CD4-positive, CD25-positive, alpha-beta regulatory T cell (primary cell): ENCODE results near the gene TULP4. TPM values are rescaled to one million over a fixed set of nuclear protein-coding genes. Genes with fewer than 3 reads are reported as not detected.

Experiments
- ATAC-seq, 2 donors: fragments of 150-1000 bp; cut with Tn5 transposase; one replicate each; pipeline ENCODE4 v1.10.0; 2021; ENCODE audit warnings: low read depth in 2 of 2, moderate number of reproducible peaks in 2 of 2, moderate library complexity in 1 of 2
- DNase-seq, 3 donors: peaks; one replicate each; pipeline versions ENCODE4 v3.0.0 to v3.0.0-alpha.2; 2012 to 2022; ENCODE audit warnings: mixed read lengths in 1 of 3
- H3K27ac ChIP-seq: one replicate; pipeline ENCODE4 v1.7.0; 2013; ENCODE audit warnings: mild to moderate bottlenecking, low read length; ENCODE audit not compliant: insufficient read depth, poor library complexity, severe bottlenecking
- H3K27me3 ChIP-seq: one replicate; pipeline ENCODE4 v1.7.0; 2013; ENCODE audit warnings: low read length; ENCODE audit not compliant: control insufficient read depth, insufficient read depth
- H3K36me3 ChIP-seq: one replicate; pipeline ENCODE4 v1.7.0; 2013; ENCODE audit warnings: mild to moderate bottlenecking, low read length, moderate library complexity; ENCODE audit not compliant: control insufficient read depth, insufficient read depth
- H3K4me1 ChIP-seq: 2 replicates; pipeline ENCODE4 v1.7.0; 2013; ENCODE audit warnings: mild to moderate bottlenecking, low read length; ENCODE audit not compliant: insufficient read depth, control insufficient read depth, poor library complexity, severe bottlenecking
- H3K4me3 ChIP-seq: one replicate; pipeline ENCODE4 v1.7.0; 2013; ENCODE audit warnings: low read depth, mild to moderate bottlenecking, low read length, moderate library complexity
- H3K9me3 ChIP-seq, 2 experiments: 1 replicate in 1 of 2; 2 replicates in 1 of 2; pipeline ENCODE4 v1.7.0; 2013; ENCODE audit warnings: low read length in 2 of 2, mild to moderate bottlenecking in 1 of 2, moderate library complexity in 1 of 2; ENCODE audit not compliant: control insufficient read depth in 2 of 2
- H3K27ac Mint-ChIP-seq, 3 donors: one replicate each; pipeline ENCODE4 v1.8.0; 2020 to 2022; ENCODE audit warnings: mild to moderate bottlenecking in 3 of 3, mixed read lengths in 3 of 3, moderate library complexity in 2 of 3
- H3K27me3 Mint-ChIP-seq: one replicate; pipeline ENCODE4 v1.8.0; 2022; ENCODE audit warnings: mild to moderate bottlenecking, mixed read lengths
- H3K36me3 Mint-ChIP-seq: one replicate; pipeline ENCODE4 v1.8.0; 2020; ENCODE audit warnings: mixed read lengths
- H3K4me1 Mint-ChIP-seq, 4 donors: one replicate each; pipeline ENCODE4 v1.8.0; 2020 to 2022; ENCODE audit warnings: mixed read lengths in 4 of 4, mild to moderate bottlenecking in 1 of 4
- H3K4me3 Mint-ChIP-seq, 4 donors: one replicate each; pipeline ENCODE4 v1.8.0; 2020 to 2022; ENCODE audit warnings: mild to moderate bottlenecking in 4 of 4, mixed read lengths in 4 of 4, moderate library complexity in 3 of 4
- H3K9me3 Mint-ChIP-seq, 7 donors: one replicate each; pipeline ENCODE4 v1.8.0; 2020 to 2022; ENCODE audit warnings: mixed read lengths in 7 of 7, mild to moderate bottlenecking in 3 of 7, moderate library complexity in 2 of 7
- polyA plus RNA-seq, 4 donors: library from polyadenylated mRNA; unstranded; fragments of 300-500 nt; fragmentation: Illumina TruSeq; gene quantifications; one replicate each; pipeline ENCODE4 v1.2.3, GENCODE V29; 2021
- total RNA-seq: library from RNA; stranded (reverse); gene quantifications from one replicate; pipeline ENCODE4 v1.2.3, GENCODE V29; 2022

TULP4 gene
- total and polyA plus RNA-seq, 5 donors from 2014 or later = 43.3 to 158 (median 56.0) TPM

GRCh38 chr6:158499601-158500000 lies 187.3 kb downstream of the TULP4 start:
- Histone ChIP-seq H3K4me1 (no peaks in the 10 kb centered on the region), H3K27ac (no peak overlapping the region), H3K9me3 (no peaks in the 10 kb centered on the region), H3K27me3 (no peaks in the 10 kb centered on the region), H3K4me3 (no peak overlapping the region), H3K36me3 (peaks cover 60% of the 10 kb centered on the region)
- H3K36me3 Mint-ChIP-seq = peaks cover 55% of the 10 kb centered on the region
- H3K27ac Mint-ChIP-seq = no peak overlapping the region
- no peaks in the 10 kb centered on the region for H3K9me3 Mint-ChIP-seq
- ATAC-seq = no peak
- no peak overlapping the region for H3K4me3 Mint-ChIP-seq
- H3K27me3 Mint-ChIP-seq = no peaks in the 10 kb centered on the region
- no peak for DNase-seq
- peaks cover 0 to under 1% (median 0%) of the 10 kb centered on the region in 4 donors for H3K4me1 Mint-ChIP-seq

DNA sequence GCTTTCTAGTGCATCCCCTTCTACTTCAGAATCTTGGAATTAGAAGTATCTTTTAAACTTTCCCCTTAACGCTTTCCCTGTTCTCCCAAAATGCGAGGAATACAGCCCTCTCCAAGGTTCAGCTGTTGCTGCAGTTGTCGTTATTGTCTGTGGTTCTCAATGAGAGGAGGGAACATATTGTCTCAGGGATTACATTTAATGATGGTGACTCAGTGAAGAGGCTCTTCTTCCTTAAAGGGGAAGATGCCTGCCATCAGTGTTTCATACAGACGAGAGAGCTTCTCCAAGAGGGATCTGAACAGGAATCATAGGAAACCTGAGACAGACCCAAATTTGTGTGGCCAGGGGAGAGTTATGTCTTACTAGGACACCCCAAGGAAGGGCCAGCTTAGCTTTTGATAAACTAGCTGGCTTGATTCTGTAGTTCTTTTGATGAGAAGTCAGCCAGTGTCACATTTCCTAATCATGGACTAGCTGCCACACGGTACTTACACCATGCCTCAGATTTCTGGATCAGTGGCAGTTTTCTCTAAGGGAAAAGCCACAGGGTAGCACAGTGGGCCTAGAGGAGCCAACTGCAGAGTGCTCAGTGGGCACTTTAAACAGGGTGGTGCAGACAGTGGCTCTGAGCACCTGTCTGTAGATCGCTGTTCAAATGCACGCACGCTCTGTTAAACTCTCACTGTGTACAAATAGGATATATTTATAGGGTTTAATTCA lies 187.9 kb downstream of the TULP4 start:
- no peaks in the 10 kb centered on the region for H3K4me1 ChIP-seq
- Mint-ChIP-seq H3K27me3 (no peaks in the 10 kb centered on the region), H3K27ac (no peak overlapping the region), H3K4me3 (no peak overlapping the region), H3K36me3 (peaks cover 60% of the 10 kb centered on the region), H3K9me3 (no peaks in the 10 kb centered on the region), H3K4me1 (peaks cover 0 to 3% (median 0%) of the 10 kb centered on the region in 4 donors)
- peaks cover 54% of the 10 kb centered on the region for H3K36me3 ChIP-seq
- no peak for DNase-seq
- no peaks in the 10 kb centered on the region for H3K9me3 ChIP-seq
- no peak overlapping the region for H3K27ac ChIP-seq
- no peak for ATAC-seq
- H3K27me3 ChIP-seq = no peaks in the 10 kb centered on the region
- H3K4me3 ChIP-seq = no peak overlapping the region

DNA sequence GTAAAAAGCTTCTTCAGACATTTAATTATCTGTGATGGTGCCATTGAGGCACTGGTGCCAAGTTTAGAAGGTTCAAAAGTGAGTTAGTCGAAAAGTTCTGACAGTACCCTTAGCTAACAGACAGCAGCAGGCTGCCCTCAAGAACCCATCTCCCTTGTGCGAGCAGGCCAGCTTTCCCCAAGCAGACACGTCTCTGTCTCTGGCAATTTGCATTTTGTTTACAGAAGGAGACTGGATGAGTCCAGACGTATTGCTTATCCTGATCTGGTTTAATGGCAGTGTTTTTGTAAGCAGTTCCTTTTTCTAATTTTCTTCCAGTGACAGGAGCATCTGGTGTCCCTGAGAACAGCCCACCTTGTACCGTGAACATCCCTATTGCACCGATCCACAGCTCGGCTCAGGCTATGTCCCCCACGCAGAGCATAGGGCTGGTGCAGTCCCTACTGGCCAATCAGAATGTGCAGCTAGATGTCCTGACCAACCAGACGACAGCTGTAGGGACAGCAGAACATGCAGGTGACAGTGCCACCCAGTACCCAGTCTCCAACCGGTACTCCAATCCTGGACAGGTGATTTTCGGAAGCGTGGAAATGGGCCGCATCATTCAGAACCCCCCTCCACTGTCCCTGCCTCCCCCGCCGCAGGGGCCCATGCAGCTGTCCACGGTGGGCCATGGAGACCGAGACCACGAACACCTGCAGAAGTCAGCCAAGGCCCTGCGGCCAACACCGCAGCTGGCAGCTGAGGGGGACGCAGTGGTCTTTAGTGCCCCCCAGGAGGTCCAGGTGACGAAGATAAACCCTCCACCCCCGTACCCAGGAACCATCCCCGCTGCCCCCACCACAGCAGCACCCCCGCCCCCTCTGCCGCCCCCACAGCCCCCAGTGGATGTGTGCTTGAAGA lies 189.3 kb downstream of the TULP4 start:
- Histone ChIP-seq H3K9me3 (no peaks in the 10 kb centered on the region), H3K4me1 (no peaks in the 10 kb centered on the region), H3K27ac (no peak overlapping the region), H3K36me3 (peaks cover 42% of the 10 kb centered on the region), H3K27me3 (no peaks in the 10 kb centered on the region), H3K4me3 (no peak overlapping the region)
- Mint-ChIP-seq H3K36me3 (peaks cover 65% of the 10 kb centered on the region), H3K9me3 (no peaks in the 10 kb centered on the region), H3K4me1 (peaks cover 0 to 3% (median 1%) of the 10 kb centered on the region in 4 donors), H3K27me3 (no peaks in the 10 kb centered on the region), H3K4me3 (no peak overlapping the region), H3K27ac (no peak overlapping the region)
- DNase-seq (no peak), ATAC-seq (no peak)

DNA sequence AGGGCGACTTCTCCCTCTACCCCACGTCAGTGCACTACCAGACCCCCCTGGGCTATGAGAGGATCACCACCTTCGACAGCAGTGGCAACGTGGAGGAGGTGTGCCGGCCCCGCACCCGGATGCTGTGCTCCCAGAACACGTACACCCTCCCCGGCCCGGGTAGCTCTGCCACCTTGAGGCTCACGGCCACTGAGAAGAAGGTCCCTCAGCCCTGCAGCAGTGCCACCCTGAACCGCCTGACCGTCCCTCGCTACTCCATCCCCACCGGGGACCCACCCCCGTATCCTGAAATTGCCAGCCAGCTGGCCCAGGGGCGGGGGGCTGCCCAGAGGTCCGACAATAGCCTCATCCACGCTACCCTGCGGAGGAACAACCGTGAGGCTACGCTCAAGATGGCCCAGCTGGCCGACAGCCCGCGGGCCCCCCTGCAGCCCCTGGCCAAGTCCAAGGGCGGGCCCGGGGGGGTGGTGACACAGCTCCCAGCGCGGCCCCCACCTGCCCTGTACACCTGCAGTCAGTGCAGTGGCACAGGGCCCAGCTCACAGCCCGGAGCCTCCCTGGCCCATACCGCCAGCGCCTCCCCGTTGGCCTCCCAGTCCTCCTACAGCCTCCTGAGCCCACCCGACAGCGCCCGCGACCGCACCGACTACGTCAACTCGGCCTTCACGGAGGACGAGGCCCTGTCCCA lies 190.1 kb downstream of the TULP4 start:
- H3K27me3 Mint-ChIP-seq = no peaks in the 10 kb centered on the region

DNA sequence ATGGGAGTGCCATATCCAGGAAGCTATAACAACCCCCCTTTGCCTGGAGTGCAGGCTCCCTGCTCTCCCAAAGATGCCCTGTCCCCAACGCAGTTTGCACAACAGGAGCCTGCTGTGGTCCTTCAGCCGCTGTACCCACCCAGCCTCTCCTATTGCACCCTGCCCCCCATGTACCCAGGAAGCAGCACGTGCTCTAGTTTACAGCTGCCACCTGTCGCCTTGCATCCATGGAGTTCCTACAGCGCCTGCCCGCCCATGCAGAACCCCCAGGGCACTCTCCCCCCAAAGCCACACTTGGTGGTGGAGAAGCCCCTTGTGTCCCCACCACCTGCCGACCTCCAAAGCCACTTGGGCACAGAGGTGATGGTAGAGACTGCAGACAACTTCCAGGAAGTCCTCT lies 191.0 kb downstream of the TULP4 start:
- no peak overlapping the region for H3K27ac ChIP-seq
- no peaks in the 10 kb centered on the region for H3K9me3 ChIP-seq
- H3K27me3 ChIP-seq = no peaks in the 10 kb centered on the region
- no peaks in the 10 kb centered on the region for H3K4me1 ChIP-seq
- Mint-ChIP-seq H3K9me3 (no peaks in the 10 kb centered on the region), H3K4me3 (peak overlapping the region in 1 of 4 donors; percentile 66), H3K4me1 (peaks cover 0 to 3% (median 1%) of the 10 kb centered on the region in 4 donors), H3K36me3 (peaks cover 65% of the 10 kb centered on the region), H3K27me3 (no peaks in the 10 kb centered on the region), H3K27ac (peak overlapping the region in 2 of 3 donors; percentile 46 to 80)
- no peak for ATAC-seq
- no peak for DNase-seq
- H3K4me3 ChIP-seq = no peak overlapping the region
- peaks cover 40% of the 10 kb centered on the region for H3K36me3 ChIP-seq

More for the DNA sequence above, 190.1 kb downstream of the TULP4 start:
- H3K36me3 ChIP-seq = peaks cover 46% of the 10 kb centered on the region
- no peaks in the 10 kb centered on the region for H3K4me1 ChIP-seq
- no peak overlapping the region for H3K27ac ChIP-seq
- Mint-ChIP-seq H3K4me3 (no peak overlapping the region), H3K4me1 (peaks cover 0 to 3% (median 1%) of the 10 kb centered on the region in 4 donors), H3K27ac (no peak overlapping the region), H3K36me3 (peaks cover 64% of the 10 kb centered on the region), H3K9me3 (no peaks in the 10 kb centered on the region)
- DNase-seq (no peak), ATAC-seq (no peak)
- no peaks in the 10 kb centered on the region for H3K9me3 ChIP-seq
- H3K27me3 ChIP-seq = no peaks in the 10 kb centered on the region
- no peak overlapping the region for H3K4me3 ChIP-seq

DNA sequence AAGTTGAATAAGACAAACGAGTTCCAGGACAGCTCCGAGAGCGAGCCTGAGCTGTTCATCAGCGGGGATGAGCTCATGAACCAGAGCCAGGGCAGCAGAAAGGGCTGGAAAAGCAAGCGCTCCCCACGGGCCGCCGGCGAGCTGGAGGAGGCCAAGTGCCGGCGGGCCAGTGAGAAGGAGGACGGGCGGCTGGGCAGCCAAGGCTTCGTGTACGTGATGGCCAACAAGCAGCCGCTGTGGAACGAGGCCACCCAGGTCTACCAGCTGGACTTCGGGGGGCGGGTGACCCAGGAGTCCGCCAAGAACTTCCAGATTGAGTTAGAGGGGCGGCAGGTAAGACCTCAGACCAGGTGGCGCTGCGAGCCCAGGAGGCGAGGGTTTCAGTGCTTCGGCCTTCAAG lies 191.6 kb downstream of the TULP4 start:
- Mint-ChIP-seq H3K36me3 (peaks cover 61% of the 10 kb centered on the region), H3K9me3 (no peaks in the 10 kb centered on the region), H3K27ac (no peak overlapping the region), H3K27me3 (no peaks in the 10 kb centered on the region), H3K4me3 (peak overlapping the region in 1 of 4 donors; percentile 51), H3K4me1 (peaks cover 0 to 3% (median 1%) of the 10 kb centered on the region in 4 donors)
- Histone ChIP-seq H3K9me3 (no peaks in the 10 kb centered on the region), H3K27ac (no peak overlapping the region), H3K27me3 (no peaks in the 10 kb centered on the region), H3K36me3 (peaks cover 33% of the 10 kb centered on the region), H3K4me1 (no peaks in the 10 kb centered on the region), H3K4me3 (no peak overlapping the region)
- ATAC-seq (no peak), DNase-seq (no peak)

DNA sequence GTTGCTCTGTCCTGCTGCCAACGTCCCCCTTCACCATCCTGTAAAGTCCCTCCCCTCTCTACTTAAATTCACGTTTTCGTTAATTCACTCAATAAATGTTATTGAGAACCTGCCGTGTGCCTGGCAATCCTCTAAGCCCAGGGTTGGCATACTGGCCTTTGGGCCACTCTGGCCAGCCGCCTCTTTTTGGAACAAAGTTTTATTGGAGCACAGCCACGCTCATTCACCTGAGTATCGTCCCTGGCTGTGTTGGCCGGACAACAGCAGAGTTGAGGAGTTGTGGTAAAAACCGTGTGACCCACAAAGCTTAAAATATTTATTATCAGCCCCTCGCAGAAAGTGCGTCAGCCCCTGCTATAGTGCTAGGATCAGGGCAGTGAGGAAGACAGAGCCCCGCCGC lies 192.9 kb downstream of the TULP4 start:
- no peaks in the 10 kb centered on the region for H3K4me1 ChIP-seq
- DNase-seq (no peak), ATAC-seq (no peak)
- H3K9me3 ChIP-seq = no peaks in the 10 kb centered on the region
- H3K4me3 Mint-ChIP-seq = no peak overlapping the region
- H3K36me3 Mint-ChIP-seq = peaks cover 52% of the 10 kb centered on the region
- no peak overlapping the region for H3K27ac ChIP-seq
- no peaks in the 10 kb centered on the region for H3K27me3 Mint-ChIP-seq
- no peak overlapping the region for H3K4me3 ChIP-seq
- no peaks in the 10 kb centered on the region for H3K9me3 Mint-ChIP-seq
- peaks cover 0 to 3% (median 1%) of the 10 kb centered on the region in 4 donors for H3K4me1 Mint-ChIP-seq
- no peaks in the 10 kb centered on the region for H3K27me3 ChIP-seq
- no peak overlapping the region for H3K27ac Mint-ChIP-seq
- H3K36me3 ChIP-seq = peaks cover 20% of the 10 kb centered on the region
